ENCODE measurements around the gene MTCL1. TPM values are rescaled to one million over a fixed set of nuclear protein-coding genes. Genes with fewer than 3 reads are reported as not detected.

MTCL1 gene
- total and polyA plus RNA-seq, 2 of the 8 experiments (the other 6 are each of a cell fraction or from before 2014, with no cell fraction given): 16.6 to 60.8 TPM

GRCh38 chr18:8703092-8703709 lies 2.2 kb upstream of the MTCL1 start (continued):
- TF ChIP-seq CHD7 (IDR thresholded peaks at IDR 0.05; ENCODE audit: insufficient replicate concordance, low read length): no peak
- TF ChIP-seq POLR2AphosphoS5 (IDR thresholded peaks at IDR 0.05; ENCODE audit: low read depth, low read length): no peak
- no peak for TF ChIP-seq PHF8 (conservative IDR thresholded peaks at IDR 0.05; ENCODE audit: low read depth, low read length)
- no peak for TF ChIP-seq ATF3 (IDR thresholded peaks at IDR 0.05; ENCODE audit: insufficient read depth, low read depth, low read length)
- no peak for TF ChIP-seq CHD2 (IDR thresholded peaks at IDR 0.05; ENCODE audit: low read length)
- no peak for TF ChIP-seq POU5F1 (IDR thresholded peaks at IDR 0.05; ENCODE audit: low read depth, low read length)
- no peak for TF ChIP-seq JUN (IDR thresholded peaks at IDR 0.05; ENCODE audit: low read depth, low read length)
- no peak for TF ChIP-seq CTBP2 (IDR thresholded peaks at IDR 0.05; ENCODE audit: borderline replicate concordance, insufficient read depth, insufficient read length, low read length)
- TF ChIP-seq E2F6 (IDR thresholded peaks at IDR 0.05): no peak
- no peak for TF ChIP-seq SP2 (IDR thresholded peaks at IDR 0.05; ENCODE audit: low read length)
